Measurements from ENCODE around the gene MVP.

DNA sequence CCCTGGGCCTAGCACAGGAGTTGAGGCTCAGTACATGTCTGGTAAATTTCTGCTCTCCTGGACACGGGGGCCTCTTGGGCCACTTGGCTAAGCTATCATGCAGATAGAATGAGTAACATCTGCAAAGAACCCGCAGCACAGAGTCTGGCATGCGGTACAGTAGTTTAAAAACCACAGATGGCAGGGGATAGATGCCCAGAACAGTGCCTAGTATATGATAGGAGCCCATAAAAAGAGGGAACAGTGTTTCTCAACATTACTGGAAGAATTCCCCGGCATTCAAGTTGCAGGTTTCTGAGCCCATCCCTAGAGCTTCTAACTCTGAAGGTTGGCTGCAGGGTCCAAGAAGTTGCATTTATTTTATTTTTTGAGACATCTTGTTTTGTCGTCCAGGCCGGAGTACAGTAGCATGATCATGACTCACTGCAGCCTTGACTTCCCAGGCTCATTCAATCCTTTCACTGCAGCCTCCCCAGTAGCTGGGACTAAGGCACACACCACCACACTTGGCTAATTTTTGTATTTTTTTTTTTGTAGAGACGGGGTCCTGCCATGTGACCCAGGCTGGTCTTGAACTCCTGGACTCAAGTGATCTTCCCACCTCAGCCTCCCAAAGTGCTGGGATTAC is 37.0 kb downstream of the MVP start:
- TF ChIP-seq CTCF (IDR thresholded peaks at IDR 0.05 in 2 of 3, conservative IDR thresholded peaks at IDR 0.05 in 1 of 3; ENCODE audit: borderline replicate concordance in 1 of 3, insufficient read depth in 1 of 3, low read depth in 2 of 3, low read length in 2 of 3) (no peak), CEBPB (IDR thresholded peaks at IDR 0.05; ENCODE audit: low read depth) (no peak), POLR2AphosphoS5 (IDR thresholded peaks at IDR 0.05; ENCODE audit: low read depth, low read length) (no peak), ZFX (IDR thresholded peaks at IDR 0.05) (no peak), RAD21 (IDR thresholded peaks at IDR 0.05; ENCODE audit: low read depth) (no peak), POLR2A (IDR thresholded peaks at IDR 0.05; ENCODE audit: borderline replicate concordance, extremely low read depth, insufficient read depth, insufficient read length) (no peak), EZH2 (IDR thresholded peaks at IDR 0.05) (no peak)

All from HCT116 (cell line).